K562 (cell line): ENCODE data around the gene RTP3. TPM values are rescaled to one million over a fixed set of nuclear protein-coding genes. Genes with fewer than 3 reads are reported as not detected.

Experiments used
- ATAC-seq: fragments of 200-7000 bp; cut with Tn5 transposase; 3 replicates; pipeline ENCODE4 v1.9.1; 2020; ENCODE audit warnings: moderate library complexity
- BruUV-seq: library from RNA; stranded (reverse); fragments of 400-500 nt; replicated peaks from 2 replicates; lab custom pipeline; 2021; lab: Mats Ljungman, UMichigan
- CTCF ChIA-PET: fragments of 300-600 bp; formaldehyde crosslinking; extraction: SDS; loops from one replicate; lab custom pipeline; 2021; ENCODE audit warnings: low intra/inter-chr PET ratio; lab: Yijun Ruan, JAX
- POLR2A ChIA-PET: fragments of 300-600, 350-650 bp; sonication (Branson Sonifier 250); formaldehyde crosslinking; extraction: SDS; loops from one replicate; lab custom pipeline; 2021; ENCODE audit warnings: antibody characterized with exemption, inconsistent platforms; lab: Yijun Ruan, JAX
- DNase-seq, 4 experiments: peaks; one replicate each; pipeline versions ENCODE4 v3.0.0 to v3.0.0-alpha.2; 2011 to 2018; ENCODE audit warnings: low spot score in 3 of 4, mixed read lengths in 3 of 4; ENCODE audit errors: extremely low read depth in 1 of 4
- FAIRE-seq: peaks from 2 replicates; lab custom pipeline; 2011; peaks lifted over from hg19 to GRCh38; lab: Jason Lieb, UNC
- H2AFZ ChIP-seq: 2 replicates; pipeline ENCODE4 v1.6.0; 2011; ENCODE audit warnings: low read depth, low read length, control low read depth, inconsistent platforms
- H3K27ac ChIP-seq: fragments of 200-600 bp; 3 replicates; pipeline ENCODE4 v1.8.0; 2011; ENCODE audit warnings: low read depth, mild to moderate bottlenecking, control low read depth, inconsistent platforms, low read length, moderate library complexity, mixed read lengths; ENCODE audit errors: extremely low read depth
- H3K27me3 ChIP-seq, 2 experiments: fragments of 300-600 bp in 1 of 2; 2 replicates in 1 of 2; 3 replicates in 1 of 2; pipeline versions ENCODE4 v1.6.0 to v1.8.0; 2011; ENCODE audit warnings: inconsistent platforms in 2 of 2, low read length in 2 of 2, mild to moderate bottlenecking in 1 of 2, mixed read lengths in 1 of 2, moderate library complexity in 1 of 2; ENCODE audit not compliant: control insufficient read depth in 2 of 2, insufficient read depth in 2 of 2
- H3K36me3 ChIP-seq: fragments of 300-600 bp; 3 replicates; pipeline ENCODE4 v1.8.0; 2011; ENCODE audit warnings: mild to moderate bottlenecking, low read length, inconsistent platforms; ENCODE audit not compliant: control insufficient read depth, insufficient read depth
- H3K4me1 ChIP-seq, 2 experiments: fragments of 200-600 bp in 1 of 2; replicated peaks in 1 of 2; 2 replicates in 1 of 2; 3 replicates in 1 of 2; pipeline versions ENCODE4 v1.5.1 to v1.8.0; 2011; ENCODE audit warnings: inconsistent platforms in 2 of 2, low read length in 2 of 2, mild to moderate bottlenecking in 1 of 2, mixed read lengths in 1 of 2, moderate library complexity in 1 of 2; ENCODE audit not compliant: control insufficient read depth in 2 of 2, insufficient read depth in 2 of 2
- H3K4me2 ChIP-seq: 2 replicates; pipeline ENCODE4 v1.6.1; 2011; ENCODE audit warnings: low read length, control low read depth, inconsistent platforms, mixed read lengths; ENCODE audit not compliant: insufficient read depth
- H3K4me3 ChIP-seq: fragments of 200-600 bp; sonication (generic), shearing (Covaris generic); 2 replicates; pipeline ENCODE4 v1.5.1; 2016; ENCODE audit warnings: control low read depth, inconsistent platforms
- H3K79me2 ChIP-seq: fragments of 200-600 bp; 3 replicates; pipeline ENCODE4 v1.8.0; 2011; ENCODE audit warnings: low read length, inconsistent platforms; ENCODE audit not compliant: control insufficient read depth, insufficient read depth
- H3K9ac ChIP-seq, 2 experiments: 2 replicates each; pipeline versions ENCODE4 v1.6.0 to v1.6.1; 2011; ENCODE audit warnings: low read depth in 2 of 2, low read length in 2 of 2, control low read depth in 1 of 2, inconsistent platforms in 1 of 2, mild to moderate bottlenecking in 1 of 2, mixed read lengths in 1 of 2; ENCODE audit not compliant: insufficient read depth in 1 of 2
- H3K9me1 ChIP-seq: one replicate; pipeline ENCODE4 v1.6.0; 2011; ENCODE audit warnings: inconsistent platforms, mild to moderate bottlenecking, low read length, moderate library complexity; ENCODE audit not compliant: control insufficient read depth, insufficient read depth
- H3K9me3 ChIP-seq: replicated peaks from 2 replicates; pipeline ENCODE4 v1.5.1; 2011; ENCODE audit warnings: low read depth, low read length, inconsistent platforms; ENCODE audit not compliant: control insufficient read depth, insufficient read depth
- H4K20me1 ChIP-seq: replicated peaks from 2 replicates; pipeline ENCODE4 v1.6.1; 2011; ENCODE audit warnings: low read length, inconsistent platforms, mixed read lengths; ENCODE audit not compliant: control insufficient read depth, insufficient read depth
- ARHGAP35 ChIP-seq: fragments of 450-650 bp; IDR thresholded peaks from 2 replicates; pipeline ENCODE4 v1.6.1; 2018; ENCODE audit not compliant: partially characterized antibody
- CHD2 ChIP-seq: IDR thresholded peaks from 2 replicates; pipeline ENCODE4 v1.6.1; 2011; ENCODE audit warnings: low read depth, low read length
- CSDE1 ChIP-seq, 2 experiments: fragments of 450-650 bp; IDR thresholded peaks; 2 replicates each; pipeline ENCODE4 v1.6.1; 2016; ENCODE audit warnings: mild to moderate bottlenecking in 1 of 2
- DIDO1 ChIP-seq: fragments of 450-650 bp; IDR thresholded peaks from 2 replicates; pipeline ENCODE4 v1.6.1; 2016; ENCODE audit warnings: low read depth, missing biosample characterization, missing genetic modification characterization
- DNMT1 ChIP-seq: fragments of 450-650 bp; IDR thresholded peaks from 2 replicates; pipeline ENCODE4 v1.6.1; 2016; ENCODE audit warnings: antibody characterized with exemption, mild to moderate bottlenecking
- GATAD2B ChIP-seq: fragments of 450-650 bp; IDR thresholded peaks from 2 replicates; pipeline ENCODE4 v1.6.1; 2017; ENCODE audit warnings: mild to moderate bottlenecking, borderline replicate concordance
- HNRNPK ChIP-seq: fragments of 200-400 bp; formaldehyde crosslinking; IDR thresholded peaks from one replicate; pipeline ENCODE4 v1.6.1; 2018; ENCODE audit warnings: mild to moderate bottlenecking, low read depth, low read length; ENCODE audit not compliant: poor library complexity, severe bottlenecking
- ILK ChIP-seq: fragments of 450-650 bp; IDR thresholded peaks from 2 replicates; pipeline ENCODE4 v1.6.1; 2016; ENCODE audit warnings: missing genetic modification characterization, low read depth, mild to moderate bottlenecking, missing compliant biosample characterization, moderate library complexity, borderline replicate concordance
- PCBP2 ChIP-seq: fragments of 200-400 bp; formaldehyde crosslinking; IDR thresholded peaks from 2 replicates; pipeline ENCODE4 v1.6.1; 2018; ENCODE audit warnings: low read length, low read depth, mild to moderate bottlenecking, moderate library complexity; ENCODE audit not compliant: poor library complexity, severe bottlenecking
- TCF3 ChIP-seq: sonication (generic); formaldehyde crosslinking; IDR thresholded peaks from 2 replicates; pipeline ENCODE4 v1.4.0; 2020; ENCODE audit warnings: mild to moderate bottlenecking, missing genetic modification reagents
- WGBS: fragments of 100-300 bp; shearing (Covaris generic); methylation state at CpG from one replicate; pipeline ENCODE4 v1.1.6; 2016; ENCODE audit warnings: low coverage, mixed read lengths; ENCODE audit not compliant: insufficient coverage; ENCODE audit errors: missing lambda C conversion rate; 5-methylcytosine and 5-hydroxymethylcytosine counted together
- in situ Hi-C: fragments of 300-500 bp; cut with MboI; formaldehyde crosslinking; loops from 4 replicates; pipeline ENCODE4 v1.15.0; 2018; ENCODE audit warnings: inconsistent platforms, mixed read lengths
- intact Hi-C: fragments of 100-400 bp; cut with micrococcal nuclease; formaldehyde crosslinking; loops from 2 replicates; pipeline ENCODE4 v1.14.2; 2022
- polyA plus RNA-seq, 8 experiments: library from polyadenylated mRNA; depleted of rRNA in 4 of 8; stranded (reverse) in 5 of 8; unstranded in 3 of 8; fragments of >200 nt; fragmentation: Nextera tagmentation in 2 of 8; fragmentation: Illumina TruSeq in 1 of 8; extraction: Ambion mirVana in 2 of 8; extraction: Trizol in 1 of 8; gene quantifications; 2 replicates each; pipeline versions ENCODE4 v1.2.1 to v1.2.3, GENCODE V29; 2011 to 2014; ENCODE audit warnings: inconsistent platforms in 1 of 8, missing spikeins in 1 of 8
- total RNA-seq, 7 experiments: library from RNA; depleted of rRNA in 6 of 7; stranded (reverse); fragments of >200 nt in 6 of 7; fragmentation: Illumina TruSeq in 2 of 7; extraction: Trizol in 2 of 7; gene quantifications; 2 replicates each; pipeline versions ENCODE4 v1.2.1 to v1.2.3, GENCODE V29; 2011 to 2021; ENCODE audit warnings: low replicate concordance in 1 of 7
- TF ChIP-seq, protein P1 (sequence below), 2 experiments: IDR thresholded peaks; 2 replicates each; pipeline ENCODE4 v1.6.1; 2011; ENCODE audit warnings: borderline replicate concordance in 1 of 2, control low read depth in 1 of 2, low read depth in 1 of 2, low read length in 1 of 2, mild to moderate bottlenecking in 1 of 2, mixed read lengths in 1 of 2, moderate library complexity in 1 of 2; ENCODE audit not compliant: insufficient read depth in 1 of 2, insufficient read length in 1 of 2, poor library complexity in 1 of 2, severe bottlenecking in 1 of 2; ENCODE audit errors: extremely low read depth in 1 of 2
- TF ChIP-seq, protein P2 (sequence below): IDR thresholded peaks from 2 replicates; pipeline ENCODE4 v1.6.1; 2016; ENCODE audit warnings: missing genetic modification characterization, missing compliant biosample characterization

RTP3 gene
- total and polyA plus RNA-seq, 9 of the 15 experiments (the other 6 are each of a cell fraction or from before 2014, with no cell fraction given): not detected

DNA sequence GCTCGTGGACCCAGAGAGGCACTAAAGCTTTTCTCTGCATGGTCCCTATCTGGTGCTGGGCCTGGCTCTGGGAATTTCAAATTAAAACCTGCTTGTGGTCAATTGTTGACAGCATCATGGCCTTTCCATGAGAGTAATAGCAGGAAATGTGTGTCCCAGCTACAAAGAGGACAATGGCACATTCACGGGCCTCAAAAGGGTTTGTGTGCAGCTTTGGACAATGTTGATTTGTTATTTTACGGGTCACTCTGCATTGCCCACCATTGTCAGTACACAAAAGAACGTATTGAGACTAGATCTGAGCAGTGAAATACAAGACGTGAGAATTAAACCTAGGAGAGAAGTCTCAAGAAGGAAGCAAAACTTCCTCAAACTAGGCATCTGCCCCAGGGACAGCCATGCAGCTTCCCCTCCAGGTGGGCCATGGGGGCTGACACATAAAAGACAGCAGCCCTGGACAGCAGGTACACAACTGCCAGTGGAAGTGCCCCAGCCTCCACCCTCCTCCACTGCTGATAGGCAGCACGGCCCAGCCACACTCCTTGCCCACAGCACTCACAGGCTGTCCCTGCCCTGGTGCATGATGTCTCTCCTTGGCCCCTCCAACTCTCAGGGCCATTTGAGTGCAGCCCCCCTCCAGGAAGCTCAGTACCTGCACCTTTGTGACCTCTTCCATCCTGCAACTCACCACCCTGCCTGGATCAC is 17.1 kb upstream of the RTP3 start:
- peaks cover 24 to 38% of the 10 kb centered on the region in 2 experiments for H3K27me3 ChIP-seq
- intact Hi-C loops (no loop called here), in situ Hi-C loops (loop anchor here (5.0 kb wide), 1 partner anchor 157 kb away; no protein-coding TSS in a partner anchor)
- BruUV-seq: no TSS peak
- no peak overlapping the region for H3K4me3 ChIP-seq
- no peaks in the 10 kb centered on the region for H3K79me2 ChIP-seq
- no peaks in the 10 kb centered on the region for H3K9me3 ChIP-seq
- H2AFZ ChIP-seq: no peak overlapping the region
- H3K36me3 ChIP-seq: no peaks in the 10 kb centered on the region
- H3K4me1 ChIP-seq: peaks cover 0 to 7% of the 10 kb centered on the region in 2 experiments; a peak in 2 of 5 replicates
- FAIRE-seq: no peak
- H3K27ac ChIP-seq: no peak overlapping the region
- CTCF ChIA-PET: no interaction called here
- H3K4me2 ChIP-seq: no peak overlapping the region
- no peak for ATAC-seq
- no peak overlapping the region for H3K9ac ChIP-seq
- under 1% methylated on average over 6 of the region's 6 CpGs for WGBS
- no peak for DNase-seq
- POLR2A ChIA-PET: interaction anchor here (0.9 kb wide), 1 partner anchor 29 kb away, joined by 3 read pairs; no protein-coding TSS in a partner anchor
- TF ChIP-seq TCF3 (CRISPR knock-in tag) (no peak), ILK (no peak), CHD2 (no peak), HNRNPK (no peak), ARHGAP35 (no peak), GATAD2B (no peak), DIDO1 (tag) (no peak), PCBP2 (no peak), CSDE1 (IDR thresholded peaks at IDR 0.05) (no peak), DNMT1 (no peak)
- TF ChIP-seq, protein P1, sequence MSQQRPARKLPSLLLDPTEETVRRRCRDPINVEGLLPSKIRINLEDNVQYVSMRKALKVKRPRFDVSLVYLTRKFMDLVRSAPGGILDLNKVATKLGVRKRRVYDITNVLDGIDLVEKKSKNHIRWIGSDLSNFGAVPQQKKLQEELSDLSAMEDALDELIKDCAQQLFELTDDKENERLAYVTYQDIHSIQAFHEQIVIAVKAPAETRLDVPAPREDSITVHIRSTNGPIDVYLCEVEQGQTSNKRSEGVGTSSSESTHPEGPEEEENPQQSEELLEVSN (IDR thresholded peaks at IDR 0.05; ENCODE audit: borderline replicate concordance in 1 of 2, extremely low read depth in 1 of 2, insufficient read depth in 1 of 2, insufficient read length in 1 of 2, low read depth in 1 of 2, low read length in 1 of 2, poor library complexity in 1 of 2, severe bottlenecking in 1 of 2): no peak
- TF ChIP-seq, protein P2, sequence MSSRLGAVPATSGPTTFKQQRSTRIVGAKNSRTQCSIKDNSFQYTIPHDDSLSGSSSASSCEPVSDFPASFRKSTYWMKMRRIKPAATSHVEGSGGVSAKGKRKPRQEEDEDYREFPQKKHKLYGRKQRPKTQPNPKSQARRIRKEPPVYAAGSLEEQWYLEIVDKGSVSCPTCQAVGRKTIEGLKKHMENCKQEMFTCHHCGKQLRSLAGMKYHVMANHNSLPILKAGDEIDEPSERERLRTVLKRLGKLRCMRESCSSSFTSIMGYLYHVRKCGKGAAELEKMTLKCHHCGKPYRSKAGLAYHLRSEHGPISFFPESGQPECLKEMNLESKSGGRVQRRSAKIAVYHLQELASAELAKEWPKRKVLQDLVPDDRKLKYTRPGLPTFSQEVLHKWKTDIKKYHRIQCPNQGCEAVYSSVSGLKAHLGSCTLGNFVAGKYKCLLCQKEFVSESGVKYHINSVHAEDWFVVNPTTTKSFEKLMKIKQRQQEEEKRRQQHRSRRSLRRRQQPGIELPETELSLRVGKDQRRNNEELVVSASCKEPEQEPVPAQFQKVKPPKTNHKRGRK (tag): no peak
- no peaks in the 10 kb centered on the region for H3K9me1 ChIP-seq
- H4K20me1 ChIP-seq: no peaks in the 10 kb centered on the region
